GM12875 (cell line): Measurements from ENCODE around the gene GJA3.

Source experiments
- H3K4me3 ChIP-seq: one replicate; pipeline ENCODE4 v1.5.1; 2011; ENCODE audit warnings: low read depth, low read length, control low read depth
- TF ChIP-seq, protein P1 (sequence below): IDR thresholded peaks from 2 replicates; pipeline ENCODE4 v1.5.1; 2011; ENCODE audit warnings: low read depth, mild to moderate bottlenecking, control low read depth, inconsistent platforms, low read length, moderate library complexity, borderline replicate concordance; ENCODE audit not compliant: insufficient read depth

GJA3 gene

DNA sequence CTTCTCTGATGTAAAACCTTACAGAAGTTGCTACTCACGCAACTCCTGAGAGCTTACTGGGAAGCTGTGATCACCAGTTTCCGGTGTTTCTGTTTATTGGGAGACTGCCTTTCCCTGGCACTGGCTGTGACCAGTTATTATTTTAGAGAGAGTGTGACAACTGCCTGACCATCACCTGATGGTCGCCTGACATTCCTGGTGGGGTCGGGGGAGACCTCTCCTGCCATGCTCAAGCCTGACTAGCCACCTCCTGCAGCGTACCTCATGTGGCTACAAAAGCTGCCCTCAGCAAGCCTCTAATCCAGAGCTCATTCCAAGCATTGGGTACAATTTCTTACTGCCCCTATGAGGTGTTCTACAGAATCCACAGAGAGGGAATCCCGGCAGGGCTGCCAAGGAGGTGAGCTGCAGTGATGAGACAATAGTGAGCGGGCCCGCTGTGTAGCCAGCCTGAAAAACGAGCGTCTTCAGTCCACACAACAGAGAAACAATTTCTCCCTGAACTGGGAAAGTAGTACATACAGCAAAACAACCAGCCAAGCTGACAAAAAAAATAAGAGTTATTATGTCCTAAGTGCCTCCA lies 28.7 kb downstream of the GJA3 start:
- H3K4me3 ChIP-seq: no peak overlapping the region
- TF ChIP-seq, protein P1, sequence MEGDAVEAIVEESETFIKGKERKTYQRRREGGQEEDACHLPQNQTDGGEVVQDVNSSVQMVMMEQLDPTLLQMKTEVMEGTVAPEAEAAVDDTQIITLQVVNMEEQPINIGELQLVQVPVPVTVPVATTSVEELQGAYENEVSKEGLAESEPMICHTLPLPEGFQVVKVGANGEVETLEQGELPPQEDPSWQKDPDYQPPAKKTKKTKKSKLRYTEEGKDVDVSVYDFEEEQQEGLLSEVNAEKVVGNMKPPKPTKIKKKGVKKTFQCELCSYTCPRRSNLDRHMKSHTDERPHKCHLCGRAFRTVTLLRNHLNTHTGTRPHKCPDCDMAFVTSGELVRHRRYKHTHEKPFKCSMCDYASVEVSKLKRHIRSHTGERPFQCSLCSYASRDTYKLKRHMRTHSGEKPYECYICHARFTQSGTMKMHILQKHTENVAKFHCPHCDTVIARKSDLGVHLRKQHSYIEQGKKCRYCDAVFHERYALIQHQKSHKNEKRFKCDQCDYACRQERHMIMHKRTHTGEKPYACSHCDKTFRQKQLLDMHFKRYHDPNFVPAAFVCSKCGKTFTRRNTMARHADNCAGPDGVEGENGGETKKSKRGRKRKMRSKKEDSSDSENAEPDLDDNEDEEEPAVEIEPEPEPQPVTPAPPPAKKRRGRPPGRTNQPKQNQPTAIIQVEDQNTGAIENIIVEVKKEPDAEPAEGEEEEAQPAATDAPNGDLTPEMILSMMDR: no peak

DNA sequence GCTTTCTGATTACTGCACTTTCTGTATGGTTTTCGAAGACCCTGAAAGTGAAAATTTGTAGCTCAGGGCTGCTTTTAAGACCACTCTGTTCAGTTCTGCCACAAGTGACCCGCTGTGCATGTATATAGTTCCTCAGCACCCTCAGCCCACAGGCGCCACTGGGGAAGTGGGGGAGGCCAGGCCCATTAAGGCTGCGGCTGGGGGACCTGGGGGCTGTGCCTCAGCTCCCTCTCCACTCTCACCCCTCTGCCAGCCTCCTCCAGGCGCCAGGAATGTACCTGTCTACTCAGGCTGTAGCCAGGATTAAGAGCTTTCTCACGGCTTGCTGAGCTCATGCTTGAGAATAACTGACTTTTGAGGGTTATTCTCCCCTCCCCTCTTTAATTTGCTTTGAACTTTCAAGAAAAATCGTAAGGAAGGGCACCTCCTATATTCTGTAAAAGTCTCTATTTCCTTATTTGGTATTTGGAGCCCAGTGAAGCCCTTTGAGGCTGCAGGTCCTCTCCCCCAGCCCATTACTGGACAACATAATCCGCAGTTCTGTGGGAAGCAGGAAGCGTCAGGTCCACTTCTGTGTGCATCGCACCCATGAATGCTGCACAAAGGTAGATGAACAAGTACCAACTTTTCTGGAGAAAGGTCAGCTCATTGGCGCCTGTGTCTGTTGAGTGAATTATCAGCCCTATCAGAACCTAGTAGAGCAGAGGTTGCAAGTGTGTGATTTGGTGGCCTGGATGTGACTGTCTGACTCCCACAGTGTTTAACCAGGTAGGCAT lies 29.6 kb downstream of the GJA3 start:
- H3K4me3 ChIP-seq: no peak overlapping the region
- TF ChIP-seq, protein P1: no peak

DNA sequence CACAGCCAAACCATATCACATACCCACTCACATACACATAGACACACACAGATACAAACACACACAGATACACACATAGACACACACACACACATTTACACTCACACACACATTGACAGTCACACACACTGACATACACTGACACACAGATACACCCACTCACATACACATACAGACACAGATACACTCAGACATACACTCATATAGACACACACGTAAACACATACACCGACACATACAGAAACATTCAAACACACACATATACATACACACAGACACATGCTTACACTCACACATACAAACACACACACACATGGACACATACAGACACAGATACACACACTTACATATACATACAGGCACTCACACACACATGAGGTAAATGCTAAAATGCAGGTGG lies 30.2 kb downstream of the GJA3 start:
- TF ChIP-seq, protein P1: no peak
- no peak overlapping the region for H3K4me3 ChIP-seq

- TF ChIP-seq, protein P1: no peak
- H3K4me3 ChIP-seq: no peak overlapping the region
Observed at GRCh38 chr13:20130012-20130411, 30.8 kb downstream of the GJA3 start.

DNA sequence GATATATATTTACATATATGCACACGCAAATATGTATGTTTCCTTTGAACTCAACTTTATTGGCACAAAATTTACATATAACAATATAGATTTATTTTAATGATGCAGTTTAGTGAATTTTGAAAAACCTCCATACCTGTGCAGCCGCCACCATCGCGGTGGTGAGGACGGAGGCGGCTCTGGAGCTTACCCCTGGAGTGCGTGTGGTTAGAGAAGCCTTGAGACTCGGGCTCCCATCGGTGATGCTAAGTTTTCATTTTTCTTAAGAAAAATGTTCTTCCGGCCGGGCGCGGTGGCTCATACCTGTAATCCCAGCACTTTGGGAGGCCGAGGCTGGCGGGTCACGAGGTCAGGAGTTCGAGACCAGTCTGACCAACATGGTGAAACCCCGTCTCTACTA lies 31.8 kb downstream of the GJA3 start:
- TF ChIP-seq, protein P1: no peak
- no peak overlapping the region for H3K4me3 ChIP-seq

- peak overlapping the region; percentile 57 for H3K4me3 ChIP-seq
- TF ChIP-seq, protein P1: no peak
Observed at GRCh38 chr13:20128459-20128931, 32.4 kb downstream of the GJA3 start.
